HG03064 (cell line): ENCODE results near the gene HTD2.
"Not testable (repeated sequence)": the region's sequence is repeated elsewhere in the genome, so short reads cannot be mapped to it uniquely, and the experiment has no call there.

Experiments used
- ATAC-seq: cut with Tn5 transposase; IDR thresholded peaks from one replicate; pipeline ENCODE4 v1.9.1; 2021; ENCODE audit warnings: low read depth; ENCODE audit not compliant: unreplicated experiment

HTD2 gene

GRCh38 chr3:58305882-58306711, at the start of gene HTD2, which contains the start of gene RPP14:
Gene HTD2, plus strand, starts transcription at chr3:58306520. Its CDS starts 11,094 bp downstream, at chr3:58317614.
Gene RPP14, plus strand, starts transcription at chr3:58306245. Its CDS starts 4,085 bp downstream, at chr3:58310330.
- ATAC-seq: peak; percentile 77

DNA sequence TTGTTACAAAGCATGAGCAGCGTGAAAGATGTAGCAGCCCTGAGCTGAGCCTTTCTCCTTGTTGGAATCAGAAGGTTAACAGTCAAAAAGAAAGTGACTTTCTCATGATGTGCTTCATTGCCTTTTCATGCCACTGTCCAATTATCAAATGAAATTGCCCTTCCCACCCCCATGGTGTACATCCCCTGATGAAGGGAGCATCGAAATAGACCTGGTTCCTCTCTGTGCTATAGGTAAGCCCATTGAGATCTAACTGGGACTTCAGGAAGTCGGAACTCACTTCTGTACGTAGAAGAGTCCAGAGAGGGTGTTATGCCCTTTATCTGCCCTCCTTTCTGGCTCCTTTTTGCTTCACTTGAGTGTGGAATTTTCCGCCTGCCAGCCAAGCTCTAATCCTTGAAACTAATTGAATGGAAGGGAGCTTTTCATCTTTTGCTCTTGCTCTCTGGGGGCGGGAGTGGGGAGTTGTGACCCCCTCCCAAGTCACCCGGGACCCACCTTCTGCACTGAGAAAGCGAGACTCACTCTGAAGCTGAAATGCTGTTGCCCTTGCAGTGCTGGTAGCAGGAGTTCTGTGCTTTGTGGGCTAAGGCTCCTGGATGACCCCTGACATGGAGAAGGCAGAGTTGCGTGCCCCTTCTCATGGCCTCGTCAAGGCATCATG, 47.8 kb upstream of the HTD2 start:
- ATAC-seq: no peak

GRCh38 chr3:58260261-58260731, 46.0 kb upstream of the HTD2 start:
- ATAC-seq: no peak

GRCh38 chr3:58260733-58261132, 45.6 kb upstream of the HTD2 start:
- no peak for ATAC-seq

DNA sequence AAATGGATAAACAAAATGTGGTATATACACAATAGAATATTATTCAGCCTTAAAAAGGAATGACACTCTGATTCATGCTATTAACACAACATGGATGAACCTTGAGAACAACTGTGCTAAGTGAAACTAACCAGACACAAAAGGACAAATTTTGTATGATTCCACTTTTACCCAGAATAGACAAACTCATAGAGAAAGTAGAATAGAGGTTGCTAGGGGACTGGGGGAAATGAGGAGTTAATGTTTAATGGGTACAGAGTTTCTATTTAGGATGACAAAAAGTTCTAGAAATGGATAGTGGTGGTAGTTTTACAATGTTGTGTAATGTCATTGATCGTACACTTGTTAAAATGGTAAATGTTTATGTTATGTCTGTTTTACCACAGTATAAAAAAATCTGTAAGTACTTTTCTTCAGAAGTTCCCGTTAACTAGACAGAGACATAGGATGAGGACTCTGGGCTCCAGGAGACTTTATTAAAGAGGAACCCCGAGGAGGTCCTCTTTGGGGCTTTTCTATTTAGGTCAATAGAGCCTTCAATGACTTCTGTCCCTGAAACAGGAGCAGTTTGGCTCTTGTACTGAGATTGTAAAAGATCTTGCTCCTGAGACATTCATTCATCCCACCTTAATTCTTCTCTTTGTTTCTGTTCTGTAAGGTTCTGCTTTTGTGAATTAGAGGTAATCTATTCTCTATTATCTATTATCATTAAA, 44.2 kb upstream of the HTD2 start:
- ATAC-seq: peak; percentile 65

DNA sequence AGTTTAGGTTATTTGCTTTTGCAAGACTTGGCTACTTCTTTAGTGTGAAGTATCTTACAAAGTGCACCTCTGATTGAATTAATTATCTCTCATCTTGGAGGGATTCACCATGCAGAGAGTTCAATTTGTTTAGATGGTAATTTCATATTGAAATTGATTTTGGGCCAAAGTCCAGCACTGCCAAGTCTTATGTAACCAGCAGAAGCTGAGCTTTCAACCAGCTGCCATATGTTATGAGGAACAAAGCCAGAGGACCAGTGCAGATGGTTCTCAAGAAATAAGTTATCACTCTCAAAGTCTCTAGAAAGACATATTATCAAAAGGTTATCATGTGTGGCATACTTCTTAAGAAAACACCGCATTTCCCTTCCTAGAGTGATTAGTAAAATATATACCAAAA, 39.7 kb upstream of the HTD2 start:
- ATAC-seq: no peak

DNA sequence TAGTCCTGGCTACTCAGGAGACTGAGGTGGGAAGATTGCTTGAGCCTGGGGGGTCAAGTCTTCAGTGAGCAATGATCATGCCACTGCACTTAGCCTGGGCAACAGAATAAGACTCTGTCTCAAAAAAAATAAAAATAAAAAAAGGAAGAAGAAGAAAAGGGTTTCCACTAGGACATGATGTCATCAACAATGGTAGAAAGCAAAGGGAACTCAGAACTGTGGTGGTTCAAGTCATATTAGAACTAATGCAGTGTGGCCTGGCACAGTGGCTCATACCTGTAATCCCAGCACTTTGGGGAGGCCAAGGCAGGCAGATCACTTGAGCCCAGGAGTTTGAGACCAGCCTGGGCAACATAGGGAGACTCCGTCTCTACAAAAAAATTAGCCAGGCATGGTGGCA, 38.8 kb upstream of the HTD2 start:
- not testable (repeated sequence) for ATAC-seq

GRCh38 chr3:58269356-58269755, 37.0 kb upstream of the HTD2 start:
- ATAC-seq: no peak

- no peak for ATAC-seq
Measured at GRCh38 chr3:58270485-58270884, 35.8 kb upstream of the HTD2 start.

DNA sequence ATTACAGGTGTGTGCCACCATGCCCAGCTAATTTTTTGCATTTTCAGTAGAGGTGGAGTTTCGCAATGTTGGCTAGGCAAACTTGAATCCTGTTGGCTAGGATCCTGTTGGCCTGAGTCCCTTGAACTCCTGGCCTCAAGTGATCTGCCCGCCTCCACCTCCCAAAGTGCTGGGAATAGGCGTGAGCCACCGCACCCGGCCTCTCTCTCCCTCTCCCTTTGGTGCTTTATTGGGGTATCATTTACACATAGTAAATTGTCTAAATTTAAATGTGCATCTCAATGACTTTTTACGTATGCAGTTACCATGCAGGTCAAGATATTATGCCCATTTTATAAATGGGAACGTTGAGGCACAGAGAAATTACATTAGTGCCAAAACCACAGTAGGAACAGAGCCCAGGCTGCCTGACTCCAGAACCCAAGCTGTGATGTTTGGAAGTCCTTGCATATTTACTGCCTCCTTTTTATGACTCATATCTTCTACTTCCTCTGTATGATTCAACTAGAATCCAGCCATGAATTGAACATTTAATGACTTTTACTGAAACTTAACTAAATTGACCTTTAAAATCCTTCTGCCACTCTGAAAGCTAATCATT, 34.3 kb upstream of the HTD2 start:
- no peak for ATAC-seq

DNA sequence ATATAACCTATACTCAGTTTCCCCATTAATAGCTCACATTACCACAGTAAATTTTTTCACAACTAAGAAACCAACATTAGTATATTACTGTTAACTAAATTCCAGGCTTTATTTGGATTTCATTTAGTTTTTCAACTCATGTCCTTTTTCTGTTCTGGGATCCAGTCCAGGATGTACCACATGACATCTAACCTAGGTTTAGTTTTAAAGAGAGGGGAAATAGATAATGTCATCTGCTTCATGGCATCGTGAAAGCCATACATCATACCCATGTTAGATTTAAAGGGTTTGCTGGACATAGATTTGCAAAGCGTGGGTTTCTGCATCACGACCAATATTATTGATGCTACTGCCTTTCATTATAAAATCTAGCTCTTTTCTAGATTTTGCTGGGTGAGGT, 33.4 kb upstream of the HTD2 start:
- ATAC-seq: no peak

GRCh38 chr3:58273362-58273761, 33.0 kb upstream of the HTD2 start:
- not testable (repeated sequence) for ATAC-seq

- ATAC-seq: no peak
Measured at GRCh38 chr3:58274027-58274614, 32.2 kb upstream of the HTD2 start.

- ATAC-seq: no peak
Measured at GRCh38 chr3:58281069-58281468, 25.3 kb upstream of the HTD2 start.

DNA sequence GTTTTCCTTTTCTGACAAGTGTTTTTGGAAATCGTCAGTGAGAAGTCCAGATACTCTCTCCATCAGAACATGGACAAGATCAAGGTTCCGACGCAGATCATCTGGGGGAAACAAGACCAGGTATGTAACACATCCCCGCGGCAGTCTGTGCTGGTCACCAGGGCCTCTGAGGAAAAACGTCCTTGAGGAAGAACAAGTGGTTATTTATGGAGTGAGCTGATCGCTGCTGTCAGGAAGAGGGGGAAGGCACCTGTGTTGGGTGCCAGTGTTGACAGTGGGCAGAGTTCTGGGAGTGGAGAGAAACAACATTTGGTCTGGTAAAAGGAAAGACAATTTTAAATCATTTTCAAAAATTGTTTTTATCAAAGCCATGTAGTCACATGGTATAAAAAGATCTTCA, 21.0 kb upstream of the HTD2 start:
- ATAC-seq: no peak

DNA sequence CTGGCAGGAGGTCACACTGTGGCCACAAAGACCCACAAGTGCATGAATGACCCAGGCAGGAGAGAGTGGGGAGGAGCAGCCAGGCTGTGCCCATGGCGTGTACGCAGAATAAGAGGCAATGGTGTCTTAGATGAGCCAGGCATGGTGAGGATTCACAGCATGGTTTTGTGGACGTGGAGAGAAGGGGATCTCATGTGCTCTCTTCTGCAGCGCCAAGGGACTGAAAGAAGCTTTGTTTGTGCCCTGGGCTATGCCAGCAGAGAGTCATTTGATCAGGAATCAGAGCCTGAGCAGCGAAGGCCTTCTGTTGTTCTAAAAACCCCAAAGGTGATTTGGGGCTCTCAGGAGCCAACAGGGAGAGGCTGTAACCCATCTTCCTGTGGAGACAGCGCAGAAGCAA, 19.0 kb upstream of the HTD2 start:
- ATAC-seq: no peak

DNA sequence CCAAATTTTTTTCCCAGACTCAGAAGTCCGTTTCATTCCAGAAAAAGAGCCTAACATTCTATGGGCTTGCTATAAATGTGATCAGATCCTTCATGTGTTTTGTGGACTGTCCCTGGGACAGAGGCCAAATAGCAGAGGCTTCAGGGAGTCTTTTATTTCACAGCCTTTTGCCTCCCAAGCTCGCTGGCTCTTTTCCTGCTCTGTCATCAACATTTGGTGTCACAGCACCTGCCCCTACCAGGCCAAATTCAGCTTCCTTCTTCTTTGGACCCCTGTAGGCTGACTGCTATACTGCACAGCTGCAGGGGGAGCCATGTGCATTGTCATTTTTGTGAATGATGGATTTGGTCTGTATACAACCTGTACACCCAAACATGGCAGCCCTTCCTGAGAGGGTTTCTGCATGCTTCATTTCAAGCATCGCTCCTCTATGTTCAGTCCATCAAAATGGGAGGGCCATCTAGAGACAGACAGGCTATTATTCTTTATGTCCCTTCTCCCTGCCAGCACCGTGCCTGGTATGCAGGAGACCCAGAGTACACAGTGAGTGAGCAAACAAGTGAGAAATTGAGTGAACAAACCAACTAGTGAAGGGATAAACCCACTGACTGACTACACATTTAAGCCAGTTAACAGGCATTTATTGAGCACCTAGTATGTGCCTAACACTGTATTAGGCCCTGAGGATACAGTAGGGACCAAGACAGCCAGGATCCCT, 18.1 kb upstream of the HTD2 start:
- ATAC-seq: no peak

GRCh38 chr3:58288964-58289613, 17.2 kb upstream of the HTD2 start:
- ATAC-seq: not testable (repeated sequence)

GRCh38 chr3:58290446-58290845, 15.9 kb upstream of the HTD2 start:
- ATAC-seq: not testable (repeated sequence)
